GM21723 (cell line): ENCODE measurements around the gene BCL2L1.

Experiments used
- ATAC-seq: cut with Tn5 transposase; IDR thresholded peaks from one replicate; pipeline ENCODE4 v1.9.1; 2021; ENCODE audit warnings: mild to moderate bottlenecking, moderate library complexity; ENCODE audit not compliant: unreplicated experiment

The BCL2L1 gene

GRCh38 chr20:31710423-31711108 is 12.1 kb downstream of the BCL2L1 start:
- ATAC-seq, result no peak

- no peak for ATAC-seq
Observed at GRCh38 chr20:31709939-31710338, 12.7 kb downstream of the BCL2L1 start.

DNA sequence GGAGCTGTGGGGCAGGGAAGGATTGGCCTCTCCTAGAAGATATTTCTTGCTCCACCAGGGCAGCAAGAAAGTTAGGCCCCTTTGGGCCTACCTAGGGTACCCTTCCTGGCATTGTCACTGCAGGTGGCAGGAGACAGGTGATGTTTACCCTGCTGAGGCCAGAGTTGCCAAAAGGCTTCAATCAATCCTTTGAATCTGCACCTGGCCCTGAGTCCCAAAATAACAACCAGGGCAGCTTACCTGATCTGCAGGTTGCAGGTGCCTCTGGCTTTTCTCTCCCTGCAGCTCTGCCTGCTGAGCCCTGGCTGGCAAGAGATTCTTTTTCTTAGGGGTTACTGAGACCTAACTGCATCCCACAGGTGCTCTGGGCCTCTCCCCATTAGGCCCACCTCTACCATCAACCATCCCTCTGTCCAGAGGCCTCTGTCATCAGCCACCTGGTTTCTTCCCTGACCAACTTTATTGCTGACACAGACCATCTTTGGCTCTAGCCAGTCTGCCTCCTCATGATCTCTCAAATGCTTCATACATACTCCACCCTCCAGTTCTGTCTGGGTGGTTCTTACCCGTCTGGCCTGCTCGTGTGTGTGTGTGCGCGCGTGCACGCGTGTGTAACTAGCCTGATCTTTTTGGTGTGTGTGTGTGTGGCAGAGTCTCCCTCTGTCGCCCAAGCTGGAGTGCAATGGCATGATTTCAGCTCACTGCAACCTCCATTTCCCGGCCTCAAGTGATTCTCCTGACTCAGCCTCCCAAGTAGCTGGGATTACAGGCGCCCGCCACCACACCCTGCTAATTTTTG is 13.7 kb downstream of the BCL2L1 start:
- ATAC-seq, result no peak

GRCh38 chr20:31707994-31708735 is 14.5 kb downstream of the BCL2L1 start:
- ATAC-seq, result no peak

GRCh38 chr20:31707258-31707615 is 15.4 kb downstream of the BCL2L1 start:
- ATAC-seq, result no peak

DNA sequence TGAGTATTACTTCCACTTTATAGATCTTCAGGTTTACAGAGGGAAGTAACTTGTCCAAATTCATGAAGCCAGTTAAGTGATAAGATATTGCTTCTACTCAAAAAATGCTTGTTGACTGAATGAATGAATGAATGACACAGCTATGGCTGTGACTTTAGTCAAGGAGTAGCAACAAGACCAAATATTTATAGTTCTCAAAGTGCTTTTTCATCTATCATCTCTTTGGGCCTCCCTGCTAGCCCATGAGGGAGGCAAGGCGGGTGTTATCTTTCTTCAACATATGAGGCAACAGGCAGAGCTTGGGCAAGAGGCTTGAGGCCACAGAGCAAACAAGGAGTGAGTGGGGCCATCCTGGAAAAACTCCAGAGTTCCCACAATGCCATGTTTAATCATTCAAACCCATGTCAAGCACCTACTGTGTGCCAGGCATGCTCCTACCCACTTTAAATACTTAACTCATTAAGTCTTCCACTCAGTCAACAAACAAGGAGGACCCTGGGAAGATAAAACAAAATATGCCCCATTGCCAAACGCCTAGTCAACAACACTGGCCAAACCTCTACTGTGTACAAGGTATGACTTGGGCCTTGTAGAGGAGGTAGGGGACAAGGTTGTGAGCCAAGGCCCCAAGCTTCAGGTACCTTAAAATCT is 15.9 kb downstream of the BCL2L1 start:
- no peak for ATAC-seq

DNA sequence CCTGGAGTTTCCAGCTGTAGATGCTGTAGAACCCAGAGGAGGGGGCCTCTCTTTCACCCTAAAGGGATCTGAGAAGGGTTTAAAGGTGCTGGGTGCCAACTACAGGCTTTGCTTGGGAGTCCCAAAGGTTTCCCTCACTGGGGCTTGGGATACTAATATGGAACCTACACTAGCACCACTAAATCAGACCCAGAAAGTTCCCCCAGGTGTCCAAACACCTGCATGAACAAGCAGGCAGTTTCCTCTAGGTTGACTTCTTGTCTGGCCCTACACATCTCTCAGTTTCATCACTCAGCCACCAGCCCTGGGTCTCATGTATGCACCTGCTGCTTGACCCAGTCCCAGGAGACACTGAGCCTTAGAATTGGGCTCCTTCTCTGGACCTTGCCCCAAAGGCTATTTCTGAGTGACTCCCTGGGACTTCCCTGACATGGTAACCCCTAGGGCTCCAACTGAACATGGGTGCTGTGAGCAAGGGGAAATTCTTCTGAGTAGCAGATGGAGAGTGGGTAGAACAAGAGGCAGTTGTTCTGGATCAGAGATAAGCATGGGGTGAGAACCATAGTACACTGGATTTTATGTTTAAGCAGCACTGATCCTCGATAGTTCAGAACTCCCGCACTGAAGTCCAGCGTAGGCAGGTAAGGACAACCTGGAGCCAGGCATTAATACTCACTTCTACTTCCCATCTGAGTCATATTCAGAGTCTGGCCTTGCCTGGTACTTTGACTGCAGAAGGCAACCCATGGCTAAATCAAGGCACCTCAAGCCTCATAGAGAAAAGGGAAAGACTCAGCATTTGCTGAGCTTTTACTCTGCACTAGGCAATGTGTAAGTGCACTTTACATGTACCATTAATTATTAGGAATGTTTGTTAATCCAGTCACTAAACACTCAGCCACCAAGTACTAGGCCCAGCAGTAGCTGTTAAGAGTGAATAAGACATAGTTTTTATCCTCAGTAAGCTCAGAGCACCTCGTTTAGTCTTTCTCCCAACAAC is 16.8 kb downstream of the BCL2L1 start:
- peak; percentile 85 for ATAC-seq

GRCh38 chr20:31705191-31705590 is 17.5 kb downstream of the BCL2L1 start:
- no peak for ATAC-seq

DNA sequence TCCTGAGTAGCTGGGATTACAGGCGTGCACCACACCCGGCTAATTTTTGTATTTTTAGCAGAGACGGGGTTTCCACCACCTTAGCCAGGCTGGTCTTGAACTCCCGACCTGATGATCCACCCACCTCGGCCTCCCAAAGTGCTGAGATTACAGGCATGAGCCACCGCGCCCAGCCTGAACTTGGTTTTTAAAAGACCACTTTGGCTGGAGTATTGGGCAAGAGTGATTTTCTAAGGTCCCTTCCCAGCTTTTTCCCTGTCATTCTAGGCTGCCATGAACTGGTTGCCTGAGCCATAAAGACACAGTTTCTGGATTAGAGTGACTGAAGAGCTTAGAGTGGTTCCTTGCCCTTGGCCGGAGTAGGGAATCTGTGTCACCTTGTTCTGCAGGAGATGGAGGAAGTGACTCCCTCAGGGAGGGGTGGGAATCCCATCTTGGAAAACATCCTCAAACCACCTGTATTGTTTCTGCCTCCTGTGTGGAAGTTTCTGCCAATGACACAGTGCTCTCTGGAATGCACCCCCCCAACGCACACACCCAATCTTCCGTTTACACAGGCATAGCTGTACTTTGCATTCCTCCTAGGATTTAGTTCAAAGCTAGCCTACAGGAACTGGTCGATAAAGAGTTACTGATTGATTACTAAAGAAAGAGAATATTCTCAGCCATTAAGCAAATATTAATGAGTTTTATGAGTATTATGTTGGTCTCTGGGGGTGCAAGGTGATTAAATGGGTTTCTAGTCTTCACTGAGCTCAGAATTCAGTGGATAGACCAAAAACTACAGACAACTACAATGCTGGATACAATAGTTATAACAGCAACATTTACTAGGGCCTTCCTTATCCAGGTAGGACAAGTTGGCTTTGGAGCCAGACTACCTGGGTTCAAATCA is 18.2 kb downstream of the BCL2L1 start:
- no peak for ATAC-seq

DNA sequence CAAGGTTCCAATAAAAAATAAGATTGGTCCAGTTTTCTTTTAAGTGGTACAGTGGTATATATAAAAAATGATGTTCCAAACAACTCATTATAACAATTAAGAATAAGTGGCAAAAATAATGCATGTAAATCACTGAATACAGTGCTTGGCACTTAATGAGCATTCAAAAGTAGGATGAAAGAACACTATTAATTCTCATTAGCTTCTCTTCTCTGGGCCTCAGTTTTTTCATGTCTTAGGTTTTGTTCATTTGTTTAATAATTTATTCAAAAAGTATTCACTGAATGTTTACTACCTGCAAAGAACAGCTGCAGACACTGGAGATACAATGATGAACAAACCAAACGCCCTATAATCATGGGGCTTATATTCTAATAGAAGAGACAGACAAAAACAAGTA is 21.1 kb downstream of the BCL2L1 start:
- ATAC-seq, result no peak

- ATAC-seq, result no peak
Observed at GRCh38 chr20:31700747-31701146, 21.9 kb downstream of the BCL2L1 start.

DNA sequence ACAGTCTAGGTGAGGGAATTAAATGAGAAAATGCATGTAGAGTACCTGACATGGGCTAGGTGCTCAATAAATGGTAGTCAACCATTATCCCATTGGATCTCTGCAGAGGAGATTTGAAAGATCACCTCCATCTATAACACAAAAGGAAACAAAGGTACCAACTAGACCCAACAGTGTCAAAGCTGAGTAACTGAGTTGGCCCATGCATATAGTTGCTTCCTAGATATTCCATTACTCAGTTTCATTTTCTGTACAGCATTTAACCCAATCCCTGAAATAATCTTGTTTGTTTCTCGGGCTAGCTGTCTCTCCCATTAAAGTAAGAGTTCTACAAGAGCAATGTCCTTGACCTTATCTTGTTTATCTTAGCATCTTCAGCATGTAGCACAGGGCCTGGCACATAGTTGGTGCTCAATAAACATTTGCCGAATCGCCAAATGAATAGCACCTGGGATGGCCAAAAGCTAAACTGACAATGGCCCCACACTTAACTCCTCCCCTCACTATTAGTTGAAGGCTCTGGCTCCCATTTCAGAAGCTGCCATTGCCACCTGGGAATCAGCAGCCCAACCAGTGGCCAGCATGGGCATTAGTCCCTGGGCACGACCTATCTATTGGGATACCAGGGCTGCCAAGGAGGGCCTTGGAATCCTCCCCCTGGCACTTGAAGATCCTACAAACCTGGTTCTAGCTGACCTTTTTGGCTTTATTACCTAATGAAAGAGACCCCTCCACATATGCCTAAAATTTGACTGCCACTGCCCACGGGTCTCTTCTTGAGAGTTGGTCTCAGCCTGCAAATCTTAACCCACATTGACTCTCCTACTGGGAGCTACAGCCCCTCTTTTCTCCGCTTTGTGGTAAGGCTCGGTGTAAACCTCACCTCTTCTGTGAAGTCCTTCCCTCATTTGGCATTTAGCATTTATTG is 22.6 kb downstream of the BCL2L1 start:
- no peak for ATAC-seq

DNA sequence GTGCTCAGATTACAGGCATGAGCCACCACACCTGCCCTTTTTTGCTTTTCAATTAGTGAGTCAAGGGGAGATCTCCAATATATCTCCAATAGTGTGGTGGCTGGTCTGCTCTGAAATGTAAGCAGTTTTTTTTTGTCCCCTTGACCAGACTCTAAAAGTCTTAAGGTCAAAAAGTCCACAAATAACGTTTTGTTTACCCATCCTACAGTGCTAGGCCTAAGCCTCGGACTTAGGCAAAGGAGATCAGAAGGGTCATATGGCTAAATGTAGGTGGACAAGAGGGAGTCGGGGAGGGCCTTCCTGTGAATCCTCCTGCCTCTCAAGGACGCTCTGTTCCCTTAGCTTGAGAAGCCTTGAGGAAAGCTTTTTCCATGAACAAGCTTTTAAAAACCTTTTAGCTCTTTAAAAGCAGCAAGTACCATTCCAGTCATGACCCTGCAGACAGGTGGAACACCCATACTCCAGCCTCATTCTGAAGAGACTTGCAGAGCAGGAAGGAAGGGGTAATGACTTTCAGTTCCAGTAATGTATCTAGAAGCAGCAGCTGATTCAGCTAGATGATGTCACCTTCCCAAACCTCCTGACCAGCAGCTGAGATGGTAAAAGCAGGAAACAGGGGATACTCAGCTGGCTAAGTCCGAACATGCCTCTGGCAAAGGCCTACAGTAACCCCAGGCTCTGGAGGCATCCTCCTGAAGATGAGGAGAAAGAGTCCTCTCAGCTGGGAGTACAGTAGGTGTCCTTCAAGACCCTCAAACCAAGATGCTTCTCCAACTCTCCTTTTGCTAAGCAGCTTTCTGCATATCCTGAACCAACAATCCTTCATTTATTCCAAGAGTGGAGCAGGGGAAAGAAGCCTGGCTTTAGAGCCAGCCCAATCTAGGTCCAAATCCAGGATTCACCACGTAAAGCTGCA is 23.6 kb downstream of the BCL2L1 start:
- ATAC-seq, result peak; percentile 91

- no peak for ATAC-seq
Observed at GRCh38 chr20:31698243-31698802, 24.3 kb downstream of the BCL2L1 start.

DNA sequence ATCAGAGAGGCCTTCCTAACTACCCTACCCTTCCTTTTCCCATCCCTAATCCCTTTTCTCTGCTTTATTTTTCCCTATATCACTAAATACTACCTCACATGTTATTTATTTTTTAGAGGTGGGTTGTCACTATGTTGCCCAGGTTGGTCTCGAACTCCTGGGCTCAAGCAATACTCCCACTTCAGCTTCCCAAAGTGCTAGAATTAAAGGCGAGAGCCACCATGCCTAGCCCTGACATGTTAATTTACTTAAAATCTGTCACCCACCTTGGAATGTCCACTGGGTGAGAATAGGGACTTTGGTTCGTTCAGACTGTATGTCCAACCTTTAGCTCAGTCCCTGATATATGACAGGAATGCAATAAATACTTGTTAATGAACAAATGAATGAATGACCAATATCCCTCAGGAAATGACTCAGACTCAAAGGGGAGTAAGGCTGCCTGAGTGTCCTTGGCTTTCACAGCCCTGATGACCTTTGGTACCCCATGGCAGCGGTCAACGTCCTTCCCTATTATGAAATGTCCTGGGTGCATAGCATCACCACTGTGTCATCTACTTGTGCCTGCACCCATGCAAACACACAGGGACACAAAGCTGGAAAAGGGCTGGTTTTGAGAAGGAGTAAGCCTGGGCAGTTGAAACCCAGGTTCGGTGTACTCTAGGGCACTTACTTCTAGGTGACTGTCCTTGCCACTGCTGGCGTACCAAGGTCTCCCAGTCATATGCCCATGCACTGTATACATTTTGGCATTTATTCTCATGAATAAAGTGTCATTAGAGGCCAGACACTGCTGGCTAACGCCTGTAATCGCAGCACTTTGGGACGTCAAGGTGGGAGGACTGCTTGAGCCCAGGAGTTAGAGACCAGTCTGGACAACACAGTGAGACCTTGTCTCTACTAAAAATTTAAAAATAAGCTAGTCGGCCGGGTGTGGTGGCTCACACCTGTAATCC is 26.5 kb downstream of the BCL2L1 start:
- ATAC-seq, result no peak
